ENCODE measurements around the gene HMG20B.
"Not testable (repeated sequence)": the region's sequence is repeated elsewhere in the genome, so short reads cannot be mapped to it uniquely, and the experiment has no call there.

Gene HMG20B

GRCh38 chr19:3572855-3573161, at the start of gene HMG20B:
Gene HMG20B, plus strand, starts transcription at chr19:3572944. Its CDS starts 366 bp downstream, at chr19:3573310.
- no peak for DNase-seq (ENCODE audit: low read depth)

- DNase-seq (ENCODE audit: low read depth) = no peak
These were observed 49.2 kb upstream of the HMG20B start for GRCh38 chr19:3523361-3524077.

- DNase-seq (ENCODE audit: low read depth) = no peak
These were observed 48.5 kb upstream of the HMG20B start for GRCh38 chr19:3524078-3524842.

GRCh38 chr19:3524904-3525451, 47.8 kb upstream of the HMG20B start:
- no peak for DNase-seq (ENCODE audit: low read depth)

- no peak for DNase-seq (ENCODE audit: low read depth)
These were observed 46.1 kb upstream of the HMG20B start for GRCh38 chr19:3526507-3527237.

- DNase-seq (ENCODE audit: low read depth) = no peak
These were observed 45.4 kb upstream of the HMG20B start for GRCh38 chr19:3527238-3527910.

- no peak for DNase-seq (ENCODE audit: low read depth)
These were observed 44.7 kb upstream of the HMG20B start for GRCh38 chr19:3528080-3528479.

- DNase-seq (ENCODE audit: low read depth) = no peak
These were observed 44.1 kb upstream of the HMG20B start for GRCh38 chr19:3528539-3529211.

- not testable (repeated sequence) for DNase-seq (ENCODE audit: low read depth)
These were observed 43.4 kb upstream of the HMG20B start for GRCh38 chr19:3529299-3529698.

GRCh38 chr19:3530389-3530788, 42.4 kb upstream of the HMG20B start:
- no peak for DNase-seq (ENCODE audit: low read depth)

- no peak for DNase-seq (ENCODE audit: low read depth)
These were observed 41.0 kb upstream of the HMG20B start for GRCh38 chr19:3531716-3532115.

- DNase-seq (ENCODE audit: low read depth) = no peak
These were observed 40.5 kb upstream of the HMG20B start for GRCh38 chr19:3532154-3532786.

GRCh38 chr19:3533033-3533432, 39.7 kb upstream of the HMG20B start:
- DNase-seq (ENCODE audit: low read depth) = no peak

- DNase-seq (ENCODE audit: low read depth) = no peak
These were observed 39.1 kb upstream of the HMG20B start for GRCh38 chr19:3533563-3534216.

- DNase-seq (ENCODE audit: low read depth) = no peak
These were observed 38.1 kb upstream of the HMG20B start for GRCh38 chr19:3534375-3535234.

- DNase-seq (ENCODE audit: low read depth) = no peak
These were observed 37.6 kb upstream of the HMG20B start for GRCh38 chr19:3535235-3535535.

- no peak for DNase-seq (ENCODE audit: low read depth)
These were observed 37.2 kb upstream of the HMG20B start for GRCh38 chr19:3535563-3535965.

GRCh38 chr19:3535981-3536380, 36.8 kb upstream of the HMG20B start:
- DNase-seq (ENCODE audit: low read depth) = no peak

- no peak for DNase-seq (ENCODE audit: low read depth)
These were observed 36.2 kb upstream of the HMG20B start for GRCh38 chr19:3536429-3537100.

Measured in stimulated activated CD8-positive, alpha-beta memory T cell treated with anti-CD3 and anti-CD28 coated beads, Interleukin-12 subunit alpha, Interleukin-12 subunit beta, amount 100 ng/mL, for 4 hours (primary cell).